Trophoblast cell (in vitro differentiated cells and primary cell): ENCODE data around the gene ILRUN.
"Not testable (repeated sequence)": the region's sequence is repeated elsewhere in the genome, so short reads cannot be mapped to it uniquely, and the experiment has no call there.

ENCODE experiments used
- DNase-seq, 2 donors: peaks; one replicate each; pipeline ENCODE4 v3.0.0-alpha.2; 2016
- H2AFZ ChIP-seq: 2 replicates; pipeline ENCODE4 v1.6.1; 2013; ENCODE audit warnings: low read length, moderate library complexity, mild to moderate bottlenecking; ENCODE audit not compliant: insufficient read depth, poor library complexity
- H2AK5ac ChIP-seq: 2 replicates; pipeline ENCODE4 v1.6.1; 2013; ENCODE audit warnings: mild to moderate bottlenecking, low read length
- H2BK120ac ChIP-seq: 2 replicates; pipeline ENCODE4 v1.6.1; 2013; ENCODE audit warnings: low read length, mild to moderate bottlenecking, moderate library complexity; ENCODE audit not compliant: insufficient read depth, poor library complexity
- H2BK12ac ChIP-seq: 2 replicates; pipeline ENCODE4 v1.6.1; 2013; ENCODE audit warnings: mild to moderate bottlenecking, low read length, moderate library complexity
- H2BK5ac ChIP-seq: 2 replicates; pipeline ENCODE4 v1.6.1; 2013; ENCODE audit warnings: low read length, low read depth, moderate library complexity, mild to moderate bottlenecking; ENCODE audit not compliant: poor library complexity
- H3K14ac ChIP-seq: 2 replicates; pipeline ENCODE4 v1.6.1; 2013; ENCODE audit warnings: mild to moderate bottlenecking, low read length
- H3K18ac ChIP-seq: 2 replicates; pipeline ENCODE4 v1.6.1; 2013; ENCODE audit warnings: mild to moderate bottlenecking, low read length
- H3K23ac ChIP-seq: 2 replicates; pipeline ENCODE4 v1.6.1; 2013; ENCODE audit warnings: low read length
- H3K27ac ChIP-seq: 2 replicates; pipeline ENCODE4 v1.5.1; 2013; ENCODE audit warnings: low read depth, mild to moderate bottlenecking, inconsistent platforms, low read length, moderate library complexity
- H3K27me3 ChIP-seq: 2 replicates; pipeline ENCODE4 v1.6.1; 2013; ENCODE audit warnings: inconsistent platforms, mild to moderate bottlenecking, low read length, moderate library complexity; ENCODE audit not compliant: insufficient read depth
- H3K36me3 ChIP-seq, 2 experiments: 1 replicate in 1 of 2; 2 replicates in 1 of 2; pipeline ENCODE4 v1.6.1; 2013; ENCODE audit warnings: low read length in 2 of 2, mild to moderate bottlenecking in 2 of 2, moderate library complexity in 1 of 2; ENCODE audit not compliant: insufficient read depth in 2 of 2, control insufficient read depth in 1 of 2
- H3K4ac ChIP-seq: 2 replicates; pipeline ENCODE4 v1.6.1; 2013; ENCODE audit warnings: low read depth, mild to moderate bottlenecking, low read length, moderate library complexity
- H3K4me1 ChIP-seq, 2 experiments: 1 replicate in 1 of 2; 2 replicates in 1 of 2; pipeline ENCODE4 v1.6.1; 2013; ENCODE audit warnings: low read length in 2 of 2, mild to moderate bottlenecking in 2 of 2, moderate library complexity in 1 of 2; ENCODE audit not compliant: insufficient read depth in 2 of 2, control insufficient read depth in 1 of 2
- H3K4me2 ChIP-seq: 2 replicates; pipeline ENCODE4 v1.6.1; 2013; ENCODE audit warnings: inconsistent platforms, mild to moderate bottlenecking, low read length, moderate library complexity
- H3K4me3 ChIP-seq: 2 replicates; pipeline ENCODE4 v1.5.1; 2013; ENCODE audit warnings: mild to moderate bottlenecking, low read depth, low read length, inconsistent platforms
- H3K79me1 ChIP-seq: one replicate; pipeline ENCODE4 v1.6.1; 2013; ENCODE audit warnings: low read length
- H3K79me2 ChIP-seq: 2 replicates; pipeline ENCODE4 v1.6.1; 2013; ENCODE audit warnings: low read length, mild to moderate bottlenecking; ENCODE audit not compliant: control insufficient read depth, insufficient read depth, poor library complexity
- H3K9ac ChIP-seq: 2 replicates; pipeline ENCODE4 v1.6.1; 2013; ENCODE audit warnings: mild to moderate bottlenecking, low read length
- H3K9me3 ChIP-seq: 2 replicates; pipeline ENCODE4 v1.6.1; 2013; ENCODE audit warnings: low read depth, mild to moderate bottlenecking, control low read depth, inconsistent platforms, low read length; ENCODE audit not compliant: insufficient read depth
- H4K12ac ChIP-seq: 2 replicates; pipeline ENCODE4 v1.6.1; 2013; ENCODE audit warnings: low read depth, mild to moderate bottlenecking, low read length, moderate library complexity
- H4K8ac ChIP-seq: 2 replicates; pipeline ENCODE4 v1.6.1; 2013; ENCODE audit warnings: low read depth, mild to moderate bottlenecking, low read length, moderate library complexity
- H4K91ac ChIP-seq: one replicate; pipeline ENCODE4 v1.6.1; 2013; ENCODE audit warnings: low read depth, mild to moderate bottlenecking, low read length, moderate library complexity
- whole genome bisulfite sequencing: extraction: QIAGEN DNeasy Blood & Tissue Kit; methylation state at CpG from one replicate; pipeline ENCODE4 v1.1.7; 2013; ENCODE audit warnings: missing lambda C conversion rate; ENCODE audit not compliant: insufficient read length, insufficient coverage; ENCODE audit errors: extremely low coverage; 5-methylcytosine and 5-hydroxymethylcytosine counted together

ILRUN gene

GRCh38 chr6:34712881-34713280 is 16.3 kb upstream of the ILRUN start:
- not testable (repeated sequence) for H3K9me3 ChIP-seq, H3K79me2 ChIP-seq, H3K27ac ChIP-seq, H3K4me2 ChIP-seq, H2BK5ac ChIP-seq, H4K8ac ChIP-seq, H3K4ac ChIP-seq, H4K12ac ChIP-seq, H2BK12ac ChIP-seq, H3K14ac ChIP-seq, H3K79me1 ChIP-seq, H3K27me3 ChIP-seq, H3K4me3 ChIP-seq, H3K4me1 ChIP-seq, H2AK5ac ChIP-seq, H3K23ac ChIP-seq, H2BK120ac ChIP-seq, H2AFZ ChIP-seq, H3K9ac ChIP-seq, H3K36me3 ChIP-seq, H4K91ac ChIP-seq, H3K18ac ChIP-seq
- peak; percentile 66 to 79 for DNase-seq
- no CpG with 5 or more reads among the region's 7 CpGs for WGBS

GRCh38 chr6:34709386-34709785 is 12.8 kb upstream of the ILRUN start:
- Histone ChIP-seq H3K9me3 (no peaks in the 10 kb centered on the region), H3K4me1 (peaks cover 0 to 2% of the 10 kb centered on the region in 2 experiments), H3K23ac (no peak overlapping the region), H3K14ac (no peak overlapping the region), H3K4me2 (no peak overlapping the region), H3K27me3 (no peaks in the 10 kb centered on the region), H3K79me1 (no peaks in the 10 kb centered on the region), H4K91ac (no peak overlapping the region), H3K36me3 (no peaks in the 10 kb centered on the region), H2BK5ac (no peak overlapping the region), H2BK12ac (no peak overlapping the region), H4K12ac (no peak overlapping the region), H2BK120ac (no peak overlapping the region), H2AK5ac (no peak overlapping the region), H3K4ac (no peak overlapping the region), H4K8ac (no peak overlapping the region), H2AFZ (no peak overlapping the region), H3K18ac (no peak overlapping the region), H3K4me3 (no peak overlapping the region), H3K27ac (no peak overlapping the region), H3K79me2 (no peaks in the 10 kb centered on the region), H3K9ac (no peak overlapping the region)
- no CpG with 5 or more reads among the region's 5 CpGs for WGBS
- DNase-seq, result no peak

GRCh38 chr6:34705241-34705640 is 8.7 kb upstream of the ILRUN start:
- Histone ChIP-seq H4K8ac (no peak overlapping the region), H2AFZ (no peak overlapping the region), H3K79me2 (no peaks in the 10 kb centered on the region), H3K14ac (no peak overlapping the region), H3K36me3 (no peaks in the 10 kb centered on the region), H3K4me1 (peaks cover 0 to 2% of the 10 kb centered on the region in 2 experiments), H3K79me1 (no peaks in the 10 kb centered on the region), H3K23ac (no peak overlapping the region), H3K4me3 (no peak overlapping the region), H3K9me3 (no peaks in the 10 kb centered on the region), H3K27ac (no peak overlapping the region), H3K4ac (no peak overlapping the region), H3K27me3 (no peaks in the 10 kb centered on the region), H4K91ac (no peak overlapping the region), H3K4me2 (no peak overlapping the region), H4K12ac (no peak overlapping the region), H2AK5ac (no peak overlapping the region), H3K18ac (no peak overlapping the region), H2BK5ac (no peak overlapping the region), H2BK120ac (no peak overlapping the region), H3K9ac (no peak overlapping the region), H2BK12ac (no peak overlapping the region)
- no peak for DNase-seq
- no CpG with 5 or more reads among the region's 3 CpGs for WGBS

- Histone ChIP-seq H3K27me3 (no peaks in the 10 kb centered on the region), H2BK5ac (no peak overlapping the region), H3K79me1 (peaks cover 6% of the 10 kb centered on the region), H3K9me3 (no peaks in the 10 kb centered on the region), H4K8ac (no peak overlapping the region), H3K4me1 (peaks cover 0 to 2% of the 10 kb centered on the region in 2 experiments), H4K12ac (no peak overlapping the region), H3K27ac (no peak overlapping the region), H3K4ac (no peak overlapping the region), H2BK12ac (no peak overlapping the region), H3K36me3 (no peaks in the 10 kb centered on the region), H3K79me2 (peaks cover 4% of the 10 kb centered on the region), H3K4me3 (no peak overlapping the region), H3K18ac (no peak overlapping the region), H4K91ac (no peak overlapping the region), H3K9ac (no peak overlapping the region), H3K14ac (no peak overlapping the region), H3K4me2 (no peak overlapping the region), H2BK120ac (no peak overlapping the region), H2AFZ (no peak overlapping the region), H3K23ac (no peak overlapping the region), H2AK5ac (no peak overlapping the region)
- no peak for DNase-seq
- WGBS, result no CpG with 5 or more reads among the region's 9 CpGs
Measured at GRCh38 chr6:34701199-34701598, 4.6 kb upstream of the ILRUN start.
